ENCODE results near the gene WDFY1. TPM values are rescaled to one million over a fixed set of nuclear protein-coding genes. Genes with fewer than 3 reads are reported as not detected.
A peak's percentile ranks its signal among the peaks of the same experiment; 100 is the strongest.

WDFY1 gene
- polyA plus RNA-seq, 3 donors: 31.7 to 59.8 (median 40.7) TPM

GRCh38 chr2:223835701-223836532 lies 109.2 kb downstream of the WDFY1 start:
- no peak overlapping the region for H3K27ac ChIP-seq (ENCODE audit: low read depth in 1 of 2, low read length in 2 of 2)
- H3K27me3 ChIP-seq (ENCODE audit: control insufficient read depth in 2 of 2, insufficient read depth in 2 of 2, low read length in 2 of 2): no peaks in the 10 kb centered on the region
- no peak overlapping the region for H3K9ac ChIP-seq (ENCODE audit: insufficient read depth, low read length, poor library complexity, severe bottlenecking)
- Mint-ChIP-seq H3K27ac (peak overlapping the region; percentile 32 to 89 (median 72)), H3K4me1 (peaks cover 23% of the 10 kb centered on the region), H3K36me3 (peaks cover 0 to 3% of the 10 kb centered on the region in 2 donors), H3K4me3 (peak overlapping the region; percentile 98), H3K9me3 (no peaks in the 10 kb centered on the region), H3K27me3 (ENCODE audit: low read depth in 3 of 3) (peaks cover 2 to 3% (median 3%) of the 10 kb centered on the region in 3 donors)
- no peak for TF ChIP-seq CTCF (IDR thresholded peaks at IDR 0.05)
- 15% methylated on average over 8 of the region's 15 CpGs for WGBS (ENCODE audit: insufficient coverage)
- no peaks in the 10 kb centered on the region for H3K9me3 ChIP-seq (replicated peaks in 1 of 2; ENCODE audit: control insufficient read depth in 1 of 2, insufficient read depth in 1 of 2, low read length in 2 of 2)
- no peaks in the 10 kb centered on the region for H4K20me1 ChIP-seq (ENCODE audit: insufficient read depth, low read length)
- peak overlapping the region; percentile 93 for H3K4me2 ChIP-seq (replicated peaks; ENCODE audit: extremely low read depth, low read length, poor library complexity, severe bottlenecking)
- no peak overlapping the region for H2AFZ ChIP-seq (ENCODE audit: insufficient read depth, low read depth, low read length, poor library complexity, severe bottlenecking)
- peaks cover 15 to 17% of the 10 kb centered on the region in 2 donors for H3K4me1 ChIP-seq (ENCODE audit: control insufficient read depth in 1 of 2, insufficient read depth in 2 of 2, low read length in 2 of 2)
- intact Hi-C loops (cut with micrococcal nuclease): loop anchor here in 1 of 2 donors (5.0 to 10.0 kb wide), 2 partner anchors 61 to 119 kb away; partner anchors contain the start of gene MRPL44
- DNase-seq: peak; percentile 29 to 70 (median 41)
- H3K36me3 ChIP-seq (replicated peaks in 1 of 2; ENCODE audit: control insufficient read depth in 1 of 2, insufficient read depth in 2 of 2, low read length in 2 of 2): no peaks in the 10 kb centered on the region
- peak overlapping the region in 2 of 3 experiments; percentile 58 to 83 for H3K4me3 ChIP-seq (replicated peaks in 1 of 3; ENCODE audit: low read depth in 2 of 3, low read length in 3 of 3)
- peaks cover 43% of the 10 kb centered on the region for H3K79me2 ChIP-seq (ENCODE audit: insufficient read depth, low read length)

GRCh38 chr2:223834431-223834830 lies 110.7 kb downstream of the WDFY1 start:
- H3K9me3 ChIP-seq (replicated peaks in 1 of 2; ENCODE audit: control insufficient read depth in 1 of 2, insufficient read depth in 1 of 2, low read length in 2 of 2): no peaks in the 10 kb centered on the region
- H3K4me2 ChIP-seq (replicated peaks; ENCODE audit: extremely low read depth, low read length, poor library complexity, severe bottlenecking): no peak overlapping the region
- DNase-seq: no peak
- H3K4me3 ChIP-seq (replicated peaks in 1 of 3; ENCODE audit: low read depth in 2 of 3, low read length in 3 of 3): no peak overlapping the region
- intact Hi-C loops (cut with micrococcal nuclease): loop anchor here in 1 of 2 donors (10.0 kb wide), 1 partner anchor 120 kb away; the partner anchor contains the start of gene MRPL44
- peaks cover 47% of the 10 kb centered on the region for H3K79me2 ChIP-seq (ENCODE audit: insufficient read depth, low read length)
- no peaks in the 10 kb centered on the region for H3K9me3 Mint-ChIP-seq
- peaks cover 2 to 3% (median 3%) of the 10 kb centered on the region in 3 donors for H3K27me3 Mint-ChIP-seq (ENCODE audit: low read depth in 3 of 3)
- no CpG with 5 or more reads among the region's 1 CpG for WGBS (ENCODE audit: insufficient coverage)
- no peaks in the 10 kb centered on the region for H3K27me3 ChIP-seq (ENCODE audit: control insufficient read depth in 2 of 2, insufficient read depth in 2 of 2, low read length in 2 of 2)
- TF ChIP-seq CTCF (IDR thresholded peaks at IDR 0.05): no peak
- peaks cover 0 to 3% of the 10 kb centered on the region in 2 donors for H3K36me3 Mint-ChIP-seq
- H3K27ac ChIP-seq (ENCODE audit: low read depth in 1 of 2, low read length in 2 of 2): no peak overlapping the region
- no peaks in the 10 kb centered on the region for H4K20me1 ChIP-seq (ENCODE audit: insufficient read depth, low read length)
- no peak overlapping the region for H2AFZ ChIP-seq (ENCODE audit: insufficient read depth, low read depth, low read length, poor library complexity, severe bottlenecking)
- no peaks in the 10 kb centered on the region for H3K36me3 ChIP-seq (replicated peaks in 1 of 2; ENCODE audit: control insufficient read depth in 1 of 2, insufficient read depth in 2 of 2, low read length in 2 of 2)
- peaks cover 15% of the 10 kb centered on the region in 2 donors for H3K4me1 ChIP-seq (ENCODE audit: control insufficient read depth in 1 of 2, insufficient read depth in 2 of 2, low read length in 2 of 2)
- no peak overlapping the region for H3K4me3 Mint-ChIP-seq
- no peak overlapping the region for H3K9ac ChIP-seq (ENCODE audit: insufficient read depth, low read length, poor library complexity, severe bottlenecking)
- no peak overlapping the region for H3K27ac Mint-ChIP-seq
- peaks cover 21% of the 10 kb centered on the region for H3K4me1 Mint-ChIP-seq
